Neural cell (in vitro differentiated cells): ENCODE results near the gene OTULIN. TPM values are rescaled to one million over a fixed set of nuclear protein-coding genes. Genes with fewer than 3 reads are reported as not detected.

Source experiments
- H2AFZ ChIP-seq: fragments of 200-600, 300-800 bp; sonication (generic), shearing (Covaris generic); 2 replicates; pipeline ENCODE4 v1.6.0; 2014; ENCODE audit warnings: low read depth, mild to moderate bottlenecking, antibody characterized with exemption, low read length, moderate library complexity
- H3F3A ChIP-seq: fragments of 200-600 bp; shearing (Covaris generic); 2 replicates; pipeline ENCODE4 v1.6.1; 2016; ENCODE audit warnings: mild to moderate bottlenecking, moderate library complexity, mixed read lengths, antibody characterized with exemption, low read length; ENCODE audit not compliant: insufficient read depth, poor library complexity, severe bottlenecking
- H3K27ac ChIP-seq: fragments of 200-600, 300-800 bp; sonication (generic), shearing (Covaris generic); 2 replicates; pipeline ENCODE4 v1.5.1; 2014; ENCODE audit warnings: mild to moderate bottlenecking, low read length, moderate library complexity
- H3K27me3 ChIP-seq: fragments of 300-800, 200-600 bp; sonication (generic), shearing (Covaris generic); 2 replicates; pipeline ENCODE4 v1.6.0; 2014; ENCODE audit warnings: mild to moderate bottlenecking, low read depth, low read length, moderate library complexity; ENCODE audit not compliant: insufficient read depth
- H3K36me3 ChIP-seq: fragments of 300-800, 200-600 bp; sonication (generic), shearing (Covaris generic); 2 replicates; pipeline ENCODE4 v1.5.1; 2014; ENCODE audit warnings: mild to moderate bottlenecking, antibody characterized with exemption, low read length, moderate library complexity; ENCODE audit not compliant: insufficient read depth
- H3K4me2 ChIP-seq: fragments of 300-800, 200-600 bp; sonication (generic), shearing (Covaris generic); 2 replicates; pipeline ENCODE4 v1.6.0; 2014; ENCODE audit warnings: mild to moderate bottlenecking, low read length
- H3K4me3 ChIP-seq: fragments of 300-800, 200-600 bp; sonication (generic), shearing (Covaris generic); 2 replicates; pipeline ENCODE4 v1.5.1; 2014; ENCODE audit warnings: mild to moderate bottlenecking, low read length, moderate library complexity
- H3K79me2 ChIP-seq: fragments of 200-600 bp; shearing (Covaris generic); replicated peaks from 2 replicates; pipeline ENCODE4 v1.6.0; 2014; ENCODE audit warnings: mild to moderate bottlenecking, low read length, moderate library complexity; ENCODE audit not compliant: insufficient read depth
- H3K9ac ChIP-seq: fragments of 300-800, 200-600 bp; sonication (generic), shearing (Covaris generic); 2 replicates; pipeline ENCODE4 v1.6.1; 2016; ENCODE audit warnings: mild to moderate bottlenecking, low read length, mixed read lengths
- H3K9me2 ChIP-seq: fragments of 200-600 bp; shearing (Covaris generic); 2 replicates; pipeline ENCODE4 v1.6.1; 2016; ENCODE audit warnings: mild to moderate bottlenecking, low read length, mixed read lengths; ENCODE audit not compliant: insufficient read depth
- H3K9me3 ChIP-seq: fragments of 200-600, 300-800 bp; sonication (generic), shearing (Covaris generic); 2 replicates; pipeline ENCODE4 v1.6.1; 2016; ENCODE audit warnings: mild to moderate bottlenecking, mixed run types, low read length, moderate library complexity, mixed read lengths
- H4K20me1 ChIP-seq: fragments of 200-600 bp; shearing (Covaris generic); 2 replicates; pipeline ENCODE4 v1.6.1; 2016; ENCODE audit warnings: mild to moderate bottlenecking, mixed run types; ENCODE audit not compliant: insufficient read depth
- CTCF ChIP-seq: fragments of 450-650 bp; IDR thresholded peaks from 2 replicates; pipeline ENCODE4 v1.5.1; 2014; ENCODE audit warnings: antibody characterized with exemption, mild to moderate bottlenecking, moderate library complexity; ENCODE audit not compliant: poor library complexity, severe bottlenecking
- EP300 ChIP-seq: fragments of 450-650 bp; conservative IDR thresholded peaks from 2 replicates; pipeline ENCODE4 v1.6.1; 2014; ENCODE audit warnings: antibody characterized with exemption, mild to moderate bottlenecking, moderate library complexity; ENCODE audit not compliant: poor library complexity, severe bottlenecking
- EZH2 ChIP-seq: fragments of 200-600, 300-800 bp; shearing (Covaris generic), sonication (generic); IDR thresholded peaks from 2 replicates; pipeline ENCODE4 v1.6.1; 2014; ENCODE audit warnings: antibody characterized with exemption, low read length, borderline replicate concordance, mild to moderate bottlenecking; ENCODE audit not compliant: insufficient read depth, poor library complexity, severe bottlenecking
- MXI1 ChIP-seq: fragments of 450-650 bp; conservative IDR thresholded peaks from 2 replicates; pipeline ENCODE4 v1.6.1; 2014; ENCODE audit warnings: antibody characterized with exemption, mild to moderate bottlenecking; ENCODE audit not compliant: poor library complexity, severe bottlenecking
- POLR2AphosphoS5 ChIP-seq: IDR thresholded peaks from 2 replicates; pipeline ENCODE4 v1.6.1; 2012
- RAD21 ChIP-seq: fragments of 450-650 bp; conservative IDR thresholded peaks from 2 replicates; pipeline ENCODE4 v1.6.1; 2014; ENCODE audit warnings: antibody characterized with exemption, mild to moderate bottlenecking, moderate library complexity
- REST ChIP-seq: IDR thresholded peaks from 2 replicates; pipeline ENCODE4 v1.6.1; 2012; ENCODE audit warnings: borderline replicate concordance
- SMC3 ChIP-seq: fragments of 450-650 bp; conservative IDR thresholded peaks from 2 replicates; pipeline ENCODE4 v1.6.1; 2014; ENCODE audit warnings: antibody characterized with exemption, mild to moderate bottlenecking, moderate library complexity; ENCODE audit not compliant: poor library complexity
- TAF1 ChIP-seq: IDR thresholded peaks from 2 replicates; pipeline ENCODE4 v1.6.1; 2012; ENCODE audit warnings: low read depth
- polyA plus RNA-seq: library from polyadenylated mRNA; depleted of rRNA; stranded (reverse); fragments of >200 nt; gene quantifications from 2 replicates; pipeline ENCODE4 v1.2.3, GENCODE V29; 2014

The OTULIN gene
- polyA plus RNA-seq, 1 donor from 2014 or later: 19.9 TPM

- H3K4me2 ChIP-seq: no peak overlapping the region
- no peaks in the 10 kb centered on the region for H3K9me3 ChIP-seq
- no peaks in the 10 kb centered on the region for H3K36me3 ChIP-seq
- H2AFZ ChIP-seq: no peak overlapping the region
- no peak overlapping the region for H3K9ac ChIP-seq
- H3K79me2 ChIP-seq: no peaks in the 10 kb centered on the region
- H3K27ac ChIP-seq: no peak overlapping the region
- H3K4me3 ChIP-seq: no peak overlapping the region
- TF ChIP-seq EP300 (no peak), TAF1 (no peak), MXI1 (no peak), RAD21 (no peak), REST (no peak), EZH2 (no peak)
- H3K27me3 ChIP-seq: no peaks in the 10 kb centered on the region
- H3F3A ChIP-seq: no peaks in the 10 kb centered on the region
- no peaks in the 10 kb centered on the region for H4K20me1 ChIP-seq
- H3K9me2 ChIP-seq: no peaks in the 10 kb centered on the region
Observed at GRCh38 chr5:14644623-14645237, 19.8 kb upstream of the OTULIN start.

GRCh38 chr5:14650052-14650451 is 14.5 kb upstream of the OTULIN start:
- no peaks in the 10 kb centered on the region for H3K79me2 ChIP-seq
- H3K9me3 ChIP-seq: no peaks in the 10 kb centered on the region
- H3K9me2 ChIP-seq: no peaks in the 10 kb centered on the region
- TF ChIP-seq TAF1: no peak
- no peak for TF ChIP-seq POLR2AphosphoS5
- no peak for TF ChIP-seq EZH2
- no peak for TF ChIP-seq SMC3
- TF ChIP-seq CTCF: no peak
- no peak for TF ChIP-seq REST
- no peak for TF ChIP-seq RAD21
- no peak for TF ChIP-seq EP300
- no peak for TF ChIP-seq MXI1
- no peak overlapping the region for H3K9ac ChIP-seq
- no peak overlapping the region for H3K4me3 ChIP-seq
- no peak overlapping the region for H3K4me2 ChIP-seq
- no peaks in the 10 kb centered on the region for H3K36me3 ChIP-seq
- no peak overlapping the region for H2AFZ ChIP-seq
- H3F3A ChIP-seq: no peaks in the 10 kb centered on the region
- H3K27ac ChIP-seq: no peak overlapping the region
- H4K20me1 ChIP-seq: no peaks in the 10 kb centered on the region
- no peaks in the 10 kb centered on the region for H3K27me3 ChIP-seq
